DND-41 (cell line): ENCODE data around the gene RBM44.

Experiments
- ATAC-seq: fragments of 200-7000 bp; cut with Tn5 transposase; 3 replicates; pipeline ENCODE4 v1.9.1; 2021; ENCODE audit warnings: low read depth; ENCODE audit not compliant: insufficient read depth
- DNase-seq: peaks from one replicate; pipeline ENCODE4 v3.0.0-alpha.2; 2020
- H2AFZ ChIP-seq: 2 replicates; pipeline ENCODE4 v1.6.0; 2012; ENCODE audit warnings: low read depth, low read length
- H3K27ac ChIP-seq: 2 replicates; pipeline ENCODE4 v1.5.1; 2012; ENCODE audit warnings: low read length, inconsistent platforms
- H3K27me3 ChIP-seq: fragments of 200-600 bp; sonication (generic); 2 replicates; pipeline ENCODE4 v1.6.0; 2012; ENCODE audit warnings: low read length, mild to moderate bottlenecking, inconsistent platforms; ENCODE audit not compliant: insufficient read depth, poor library complexity
- H3K36me3 ChIP-seq: 2 replicates; pipeline ENCODE4 v1.5.1; 2012; ENCODE audit warnings: low read length, inconsistent platforms; ENCODE audit not compliant: insufficient read depth
- H3K4me1 ChIP-seq: 2 replicates; pipeline ENCODE4 v1.5.1; 2012; ENCODE audit warnings: mild to moderate bottlenecking, low read length; ENCODE audit not compliant: insufficient read depth
- H3K4me2 ChIP-seq: 2 replicates; pipeline ENCODE4 v1.6.0; 2012; ENCODE audit warnings: mild to moderate bottlenecking, moderate library complexity, low read length, inconsistent platforms; ENCODE audit not compliant: insufficient read depth
- H3K4me3 ChIP-seq, 2 experiments: fragments of 200-600 bp in 1 of 2; shearing (Covaris generic) in 1 of 2; 2 replicates each; pipeline ENCODE4 v1.5.1; 2012 to 2016; ENCODE audit warnings: inconsistent platforms in 2 of 2, low read length in 2 of 2, mild to moderate bottlenecking in 2 of 2, low read depth in 1 of 2, moderate library complexity in 1 of 2
- H3K79me2 ChIP-seq: 2 replicates; pipeline ENCODE4 v1.6.0; 2012; ENCODE audit warnings: low read length, inconsistent platforms; ENCODE audit not compliant: insufficient read depth
- H3K9ac ChIP-seq: 2 replicates; pipeline ENCODE4 v1.6.0; 2012; ENCODE audit warnings: low read depth, mild to moderate bottlenecking, inconsistent platforms, low read length, moderate library complexity
- H3K9me3 ChIP-seq: 2 replicates; pipeline ENCODE4 v1.5.1; 2012; ENCODE audit warnings: low read length, moderate library complexity, mild to moderate bottlenecking, inconsistent platforms; ENCODE audit not compliant: insufficient read depth, severe bottlenecking
- H4K20me1 ChIP-seq: 2 replicates; pipeline ENCODE4 v1.6.0; 2012; ENCODE audit warnings: low read length; ENCODE audit not compliant: insufficient read depth
- CTCF ChIP-seq: IDR thresholded peaks from 2 replicates; pipeline ENCODE4 v1.5.1; 2012; ENCODE audit warnings: borderline replicate concordance, low read length, moderate library complexity, mild to moderate bottlenecking; ENCODE audit not compliant: poor library complexity, severe bottlenecking; ENCODE audit errors: extremely low read depth
- EZH2 ChIP-seq: IDR thresholded peaks from 3 replicates; pipeline ENCODE4 v1.6.1; 2012; ENCODE audit warnings: borderline replicate concordance, low read depth, mild to moderate bottlenecking, moderate library complexity, low read length, inconsistent platforms; ENCODE audit not compliant: severe bottlenecking

The RBM44 gene

GRCh38 chr2:237884681-237885080 is 86.1 kb downstream of the RBM44 start:
- no peaks in the 10 kb centered on the region for H3K79me2 ChIP-seq
- no peak for TF ChIP-seq CTCF
- TF ChIP-seq EZH2, result no peak

DNA sequence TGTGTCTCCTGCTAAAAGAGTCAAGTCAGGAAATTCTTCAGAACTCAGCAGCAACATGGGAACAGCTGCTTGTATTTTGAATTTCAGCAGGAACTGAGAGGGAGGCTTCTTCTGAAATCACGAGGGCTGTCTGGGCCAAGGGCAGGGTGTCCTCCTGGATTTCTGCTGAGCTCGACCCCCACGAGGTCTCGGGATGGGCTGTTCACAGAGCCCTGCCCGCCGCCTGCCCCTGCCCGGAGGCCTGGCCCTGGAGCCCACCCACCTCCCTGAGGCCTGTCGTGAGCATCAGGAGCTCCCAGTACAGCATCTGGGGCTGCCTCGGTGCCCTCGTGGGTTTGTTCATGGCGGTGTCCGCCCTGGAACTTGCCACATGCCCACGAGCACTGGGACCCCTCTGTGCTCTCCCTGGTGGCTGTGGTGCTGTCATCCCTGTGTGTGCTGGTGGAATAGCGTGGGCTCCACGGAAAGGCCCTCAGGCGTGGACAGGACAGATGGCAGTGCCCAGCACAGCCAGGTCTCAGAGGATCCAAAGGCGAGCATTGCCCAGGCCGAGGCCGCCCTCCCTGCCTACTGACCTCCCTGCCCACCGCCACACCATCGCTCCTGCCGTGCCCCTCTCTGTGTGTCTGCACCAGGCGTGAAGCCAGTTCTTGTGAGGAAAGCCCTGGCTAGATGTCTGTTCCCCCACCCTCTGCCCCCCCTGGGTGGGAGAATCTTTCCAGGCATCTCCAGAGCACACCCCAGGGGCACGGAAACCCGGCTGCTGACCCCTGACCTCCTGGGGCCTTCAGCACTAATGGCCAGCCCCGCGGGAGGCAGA is 86.7 kb downstream of the RBM44 start:
- H3K36me3 ChIP-seq, result no peaks in the 10 kb centered on the region

More at GRCh38 chr2:237884681-237885080, 86.1 kb downstream of the RBM44 start:
- no peaks in the 10 kb centered on the region for H4K20me1 ChIP-seq
- no peak overlapping the region for H3K9ac ChIP-seq
- H3K36me3 ChIP-seq, result no peaks in the 10 kb centered on the region
- no peak overlapping the region for H2AFZ ChIP-seq
- no peak for ATAC-seq
- no peaks in the 10 kb centered on the region for H3K4me1 ChIP-seq
- no peak overlapping the region for H3K4me3 ChIP-seq
- H3K4me2 ChIP-seq, result no peak overlapping the region
- H3K27ac ChIP-seq, result no peak overlapping the region
- H3K27me3 ChIP-seq, result no peaks in the 10 kb centered on the region
- no peak for DNase-seq
- no peaks in the 10 kb centered on the region for H3K9me3 ChIP-seq

GRCh38 chr2:237885931-237886684 is 87.5 kb downstream of the RBM44 start:
- Histone ChIP-seq H3K27me3 (no peaks in the 10 kb centered on the region), H3K9me3 (no peaks in the 10 kb centered on the region), H2AFZ (no peak overlapping the region), H4K20me1 (no peaks in the 10 kb centered on the region), H3K36me3 (no peaks in the 10 kb centered on the region), H3K4me3 (no peak overlapping the region), H3K79me2 (no peaks in the 10 kb centered on the region), H3K27ac (no peak overlapping the region), H3K4me2 (no peak overlapping the region), H3K9ac (no peak overlapping the region), H3K4me1 (no peaks in the 10 kb centered on the region)
- TF ChIP-seq CTCF, result no peak
- TF ChIP-seq EZH2, result no peak
- ATAC-seq (no peak), DNase-seq (no peak)

More for the DNA sequence above, 86.7 kb downstream of the RBM44 start:
- DNase-seq (no peak), ATAC-seq (no peak)
- no peaks in the 10 kb centered on the region for H3K27me3 ChIP-seq
- no peaks in the 10 kb centered on the region for H3K79me2 ChIP-seq
- no peak overlapping the region for H3K4me2 ChIP-seq
- H3K27ac ChIP-seq, result no peak overlapping the region
- H3K9ac ChIP-seq, result no peak overlapping the region
- H2AFZ ChIP-seq, result no peak overlapping the region
- no peaks in the 10 kb centered on the region for H3K9me3 ChIP-seq
- H4K20me1 ChIP-seq, result no peaks in the 10 kb centered on the region
- H3K4me1 ChIP-seq, result no peaks in the 10 kb centered on the region
- H3K4me3 ChIP-seq, result no peak overlapping the region
- TF ChIP-seq CTCF, result no peak
- TF ChIP-seq EZH2, result no peak
